GM18870 (cell line): ENCODE results near the gene NR3C2.
"Not testable (repeated sequence)": the region's sequence is repeated elsewhere in the genome, so short reads cannot be mapped to it uniquely, and the experiment has no call there.

ENCODE experiments used
- ATAC-seq: cut with Tn5 transposase; IDR thresholded peaks from one replicate; pipeline ENCODE4 v1.9.1; 2021; ENCODE audit warnings: moderate library complexity; ENCODE audit not compliant: unreplicated experiment

Gene NR3C2

DNA sequence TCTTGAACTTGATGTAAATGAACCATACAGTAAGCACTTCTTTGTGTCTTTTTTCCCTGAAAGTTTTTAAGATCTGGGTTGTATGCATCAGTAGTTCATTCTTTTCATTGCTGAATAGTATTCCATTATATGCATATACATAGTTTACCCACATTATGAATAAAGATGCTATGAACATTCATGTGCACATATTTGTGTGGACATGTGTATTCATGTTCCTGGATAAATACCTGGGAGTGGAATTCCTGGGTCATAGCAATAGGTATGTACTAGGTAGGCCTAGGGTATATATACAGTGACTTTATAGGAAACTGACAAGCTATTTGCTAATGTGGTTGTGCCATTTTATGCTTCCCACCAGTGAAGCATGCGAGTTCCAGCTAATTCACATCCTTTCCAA lies 215.9 kb downstream of the NR3C2 start:
- ATAC-seq = no peak

DNA sequence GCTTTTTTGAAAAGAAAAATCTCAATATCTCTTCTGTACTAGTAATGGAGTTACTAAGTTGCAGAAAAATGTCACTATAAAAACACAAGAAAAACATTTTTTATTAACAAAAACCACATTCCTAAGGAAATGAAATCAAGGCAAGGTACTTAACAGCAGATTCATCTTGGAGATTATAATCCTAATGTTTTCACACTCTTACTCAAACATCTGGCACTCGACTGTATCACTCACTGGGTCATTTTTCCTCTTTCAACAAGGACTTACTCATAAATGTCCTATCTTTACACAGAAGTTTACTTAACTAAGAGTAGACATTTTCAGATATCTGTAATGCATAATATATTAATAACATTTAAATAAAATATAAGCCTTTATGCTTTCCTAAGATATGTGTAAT lies 216.6 kb downstream of the NR3C2 start:
- no peak for ATAC-seq

DNA sequence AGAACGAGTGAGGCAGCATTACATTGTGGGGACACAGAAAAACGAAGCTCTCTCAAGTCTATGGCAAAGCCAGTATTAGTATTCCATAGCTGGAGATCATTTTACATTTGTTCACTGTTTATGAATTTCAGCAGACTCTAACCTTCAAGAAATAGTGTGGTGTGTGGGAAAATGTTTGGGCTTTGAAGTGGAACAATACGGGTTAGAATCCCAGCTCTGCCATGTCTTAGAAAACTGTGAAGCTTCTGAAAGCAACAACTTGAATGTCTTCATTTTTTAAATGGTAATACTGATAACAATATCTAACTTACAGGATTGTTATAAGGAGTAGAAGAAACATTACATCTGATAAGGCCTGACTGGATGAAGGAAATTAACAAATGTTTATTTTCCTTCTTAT lies 217.7 kb downstream of the NR3C2 start:
- no peak for ATAC-seq

DNA sequence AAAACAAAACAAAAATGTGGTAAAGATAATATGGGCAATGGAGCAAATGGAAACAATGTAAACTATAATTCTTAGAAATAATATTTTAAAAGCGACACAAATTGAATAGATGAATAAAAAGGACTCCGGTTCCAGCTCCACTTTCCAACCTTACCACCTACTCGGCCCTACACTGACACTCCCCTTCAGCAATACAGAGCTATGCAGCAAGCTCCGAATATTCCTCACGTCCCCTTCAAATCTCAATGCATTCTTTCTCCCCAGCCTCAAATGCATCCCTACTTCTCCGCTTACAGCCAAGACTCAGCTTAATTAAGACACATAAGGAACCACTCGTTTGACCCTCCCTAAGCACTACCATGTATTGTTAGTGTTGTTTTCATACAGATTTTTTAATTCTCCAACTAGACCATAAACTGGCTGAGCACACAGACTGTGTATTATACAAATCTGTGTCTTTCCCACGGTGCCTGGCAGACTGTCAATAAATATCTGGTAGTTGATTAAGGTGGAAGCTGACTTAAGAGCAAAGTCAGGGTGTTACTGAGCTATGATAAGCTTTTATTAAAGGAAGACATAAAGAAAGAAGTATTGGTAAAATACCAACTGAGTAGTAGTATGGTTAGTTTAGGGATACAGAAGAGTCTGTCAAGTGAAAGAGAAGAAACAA lies 219.1 kb downstream of the NR3C2 start:
- ATAC-seq = no peak

DNA sequence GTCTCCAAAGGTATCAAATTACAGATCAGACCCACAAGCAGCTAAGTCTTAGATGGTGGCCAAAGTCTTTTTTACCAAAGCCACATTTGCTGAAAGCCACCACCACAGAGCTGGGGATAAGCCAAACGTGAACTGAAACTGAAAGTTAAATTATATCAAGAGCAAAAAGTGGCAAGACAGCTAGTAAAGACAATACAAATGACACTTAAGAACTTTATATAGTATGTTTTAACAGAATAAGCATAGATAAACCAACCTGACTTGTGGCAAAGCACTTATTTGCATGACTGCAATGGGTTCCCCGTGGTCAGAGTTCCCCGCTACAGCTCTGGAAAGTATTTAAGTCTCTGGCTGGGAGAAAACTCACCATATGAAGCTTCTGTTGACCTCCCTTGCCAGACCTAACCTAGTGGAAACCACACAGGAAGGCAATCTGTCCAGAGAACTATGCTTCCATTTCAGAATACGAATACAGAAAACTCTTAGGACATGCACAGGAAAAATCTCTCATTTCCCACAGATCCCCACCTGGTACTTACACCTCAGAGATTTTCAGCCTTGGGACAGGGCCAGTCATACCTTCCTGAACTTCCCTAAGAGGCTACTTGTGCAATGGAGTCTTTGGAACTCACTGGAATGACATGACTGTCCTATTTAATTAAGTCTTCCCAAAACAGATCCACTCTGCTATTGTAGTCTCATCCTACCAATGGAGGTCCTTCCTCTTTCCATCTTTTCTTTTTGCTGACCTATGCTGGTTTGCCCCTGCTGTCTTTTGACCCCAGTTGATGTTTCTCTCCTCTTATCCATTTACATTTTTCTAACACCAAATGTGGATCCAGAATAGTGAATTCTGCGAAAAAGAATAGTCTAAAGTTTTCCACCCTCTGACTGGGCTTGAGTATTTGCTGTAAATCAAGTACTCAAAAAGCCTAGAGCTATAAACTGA lies 225.1 kb downstream of the NR3C2 start:
- peak; percentile 98 for ATAC-seq

DNA sequence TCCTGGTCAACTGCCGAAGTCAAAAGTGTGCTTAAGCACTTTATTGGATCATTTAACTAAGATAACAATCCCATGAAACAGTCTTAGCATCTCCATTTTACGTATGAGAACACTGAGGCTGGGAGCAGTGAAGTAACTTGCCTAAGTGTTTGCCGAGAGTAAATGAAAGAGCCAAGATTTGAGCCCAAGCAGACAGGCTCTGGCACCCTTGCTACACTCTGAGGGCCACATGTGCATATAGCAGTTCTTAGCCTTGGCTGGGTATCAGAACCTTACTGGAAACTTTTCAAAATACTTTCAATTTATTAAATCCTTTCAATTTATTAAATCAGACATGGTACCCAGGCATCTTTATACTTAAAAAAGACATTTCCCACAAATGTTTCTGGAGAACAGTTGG lies 225.9 kb downstream of the NR3C2 start:
- ATAC-seq = no peak

DNA sequence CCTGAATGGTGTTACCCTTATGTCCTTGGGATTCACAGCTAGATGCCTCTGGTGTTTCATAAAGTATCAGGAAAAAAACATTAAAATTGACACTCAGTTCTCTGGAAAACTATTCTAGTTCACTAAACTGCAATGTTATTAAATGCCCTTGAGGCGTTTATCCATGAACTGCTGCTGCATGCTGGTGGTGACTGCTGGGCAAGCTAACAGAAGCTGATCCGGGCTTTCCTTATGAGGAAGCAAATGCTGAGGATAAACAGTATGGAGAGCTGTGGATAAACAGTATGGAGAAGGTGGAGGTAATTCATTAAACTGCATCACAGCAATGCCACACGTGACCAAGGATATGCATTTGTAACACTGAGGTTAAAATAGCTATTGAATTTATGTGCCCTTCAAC lies 227.0 kb downstream of the NR3C2 start:
- no peak for ATAC-seq

DNA sequence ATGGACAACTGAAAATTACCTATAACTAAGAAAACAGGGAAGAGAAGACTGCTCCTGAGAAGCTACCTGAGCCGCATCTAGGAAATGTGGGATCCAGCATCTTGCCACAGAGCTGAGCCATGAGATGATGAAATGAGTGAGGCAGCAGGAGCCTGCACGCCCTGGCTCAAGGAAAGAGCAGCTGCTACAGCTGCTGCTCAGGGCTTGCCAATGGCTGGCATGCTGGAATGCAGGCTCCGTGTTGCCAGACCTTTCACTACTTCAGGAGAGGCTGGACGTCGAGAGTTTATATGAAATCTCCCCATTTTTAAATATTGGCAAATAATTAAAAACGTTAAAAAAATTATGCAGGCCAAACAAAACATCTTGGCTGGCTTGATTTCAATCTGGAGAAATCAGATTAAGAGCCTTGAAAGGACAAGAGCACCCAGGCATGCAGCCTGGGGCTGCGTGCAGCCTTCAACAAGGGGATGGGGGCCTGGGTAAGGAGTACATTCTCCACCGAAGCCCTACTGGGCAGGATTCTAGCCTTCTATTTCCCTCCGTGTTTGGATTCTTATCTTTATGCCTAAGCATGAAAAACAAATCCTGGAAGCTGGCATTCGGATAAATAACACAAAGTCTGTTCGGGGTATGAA lies 227.6 kb downstream of the NR3C2 start:
- no peak for ATAC-seq

DNA sequence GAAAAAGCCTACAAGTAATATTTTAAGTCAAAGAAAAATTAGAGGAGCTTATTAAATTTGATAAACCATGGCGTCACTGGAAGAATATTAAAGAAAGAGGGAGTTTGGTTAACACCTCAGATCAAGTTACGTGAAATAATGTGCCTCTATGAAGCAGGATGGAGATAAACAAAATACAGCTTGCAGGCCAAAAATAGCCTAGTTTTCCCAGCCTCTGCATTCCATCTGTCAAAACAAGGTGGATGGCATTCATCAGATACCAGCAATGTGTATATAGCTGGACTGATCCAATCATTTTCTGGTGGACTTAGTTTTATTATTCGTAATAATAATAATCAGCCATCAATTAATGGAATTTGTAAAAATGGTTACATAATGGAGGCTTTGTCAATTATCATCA lies 230.7 kb downstream of the NR3C2 start:
- no peak for ATAC-seq

DNA sequence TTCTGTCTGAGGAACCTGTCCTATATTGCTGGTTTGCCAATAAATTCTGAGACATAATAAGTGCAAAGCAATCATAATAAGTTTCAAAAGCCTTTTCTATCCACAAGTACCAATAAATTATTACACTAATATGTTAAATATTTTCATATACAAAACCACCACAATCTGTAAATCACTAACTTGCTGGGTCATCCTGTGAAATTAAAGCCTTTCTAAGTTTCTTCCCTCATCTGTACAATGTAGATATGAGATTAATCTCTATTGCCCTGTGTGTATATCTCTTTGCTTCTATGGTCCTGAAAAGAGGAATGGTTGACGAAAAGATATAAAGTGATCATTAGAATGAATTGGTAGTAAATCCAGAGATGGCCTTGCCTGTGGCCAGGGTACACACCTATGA lies 231.6 kb downstream of the NR3C2 start:
- no peak for ATAC-seq

DNA sequence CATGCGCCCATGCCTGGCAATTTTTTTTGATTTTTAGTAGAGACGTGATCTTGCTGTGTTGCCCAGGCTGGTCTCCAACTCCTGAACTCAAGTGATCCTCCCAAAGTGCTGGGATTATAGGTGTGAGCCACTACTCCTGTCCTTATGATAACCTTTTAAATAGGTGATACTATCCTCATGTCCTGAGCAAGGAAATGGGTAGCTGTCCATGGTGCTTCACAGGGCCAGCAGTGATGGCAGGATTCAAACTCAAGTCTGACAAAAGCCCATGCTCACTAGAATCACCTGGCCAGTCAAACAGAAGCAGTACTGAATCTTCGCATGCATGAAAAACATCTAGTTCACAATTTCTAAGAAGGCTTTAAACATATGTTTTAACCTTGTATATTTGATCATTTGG lies 235.1 kb downstream of the NR3C2 start:
- no peak for ATAC-seq

DNA sequence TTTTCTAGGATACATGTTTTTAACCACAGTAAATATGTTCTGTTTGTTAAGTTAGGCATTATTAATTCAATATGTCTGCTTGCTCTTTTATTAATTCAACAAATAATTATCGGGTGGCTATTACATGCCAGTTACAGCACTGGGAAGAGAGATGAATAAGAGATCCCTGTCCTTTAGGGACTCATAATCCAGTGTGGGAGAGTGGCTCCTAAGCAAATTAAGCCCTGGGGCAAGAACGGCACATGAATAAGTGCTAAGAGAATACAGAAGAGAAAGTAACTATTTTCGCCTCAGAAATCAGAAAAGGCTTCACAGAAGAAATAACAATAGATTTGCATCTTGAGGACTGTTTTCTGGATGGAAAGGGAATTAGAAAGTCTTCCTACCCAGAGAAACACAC lies 236.7 kb downstream of the NR3C2 start:
- ATAC-seq = no peak

DNA sequence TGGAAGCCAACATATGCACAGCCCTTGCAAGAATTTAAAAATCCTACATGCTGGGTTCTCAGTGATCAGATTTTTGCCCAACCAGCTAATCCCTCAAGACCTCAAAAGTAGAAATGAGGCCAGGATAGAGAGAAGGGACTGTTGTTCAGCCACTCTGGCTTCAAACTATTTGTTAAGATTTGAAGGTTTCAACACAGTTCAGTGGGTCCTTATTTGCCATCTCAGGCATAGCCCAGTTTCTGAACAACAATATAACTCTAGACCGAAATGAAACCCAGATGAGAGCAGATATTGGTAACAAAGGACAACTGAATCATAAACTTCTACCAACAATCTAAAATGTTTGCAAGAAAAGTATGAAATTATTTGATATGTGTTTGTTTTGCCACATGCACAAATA lies 237.3 kb downstream of the NR3C2 start:
- no peak for ATAC-seq

DNA sequence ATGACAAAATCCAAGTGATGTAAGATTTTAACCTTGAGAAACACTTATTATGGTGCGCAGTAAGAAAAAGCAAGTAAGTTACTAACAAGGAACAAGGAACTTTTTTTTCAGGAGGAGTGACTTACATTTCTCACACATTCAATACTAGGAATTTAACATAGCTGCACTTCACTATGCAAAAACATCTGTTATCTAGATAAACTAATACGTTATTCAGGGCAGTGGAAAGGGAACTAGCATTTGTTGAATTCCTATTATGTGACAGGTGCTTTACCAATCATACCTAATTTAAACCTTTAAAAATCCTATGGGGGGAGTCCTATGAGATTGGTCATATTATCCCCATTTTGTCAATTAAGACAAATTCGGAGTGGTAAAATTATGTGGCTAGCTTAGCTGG lies 238.0 kb downstream of the NR3C2 start:
- no peak for ATAC-seq

DNA sequence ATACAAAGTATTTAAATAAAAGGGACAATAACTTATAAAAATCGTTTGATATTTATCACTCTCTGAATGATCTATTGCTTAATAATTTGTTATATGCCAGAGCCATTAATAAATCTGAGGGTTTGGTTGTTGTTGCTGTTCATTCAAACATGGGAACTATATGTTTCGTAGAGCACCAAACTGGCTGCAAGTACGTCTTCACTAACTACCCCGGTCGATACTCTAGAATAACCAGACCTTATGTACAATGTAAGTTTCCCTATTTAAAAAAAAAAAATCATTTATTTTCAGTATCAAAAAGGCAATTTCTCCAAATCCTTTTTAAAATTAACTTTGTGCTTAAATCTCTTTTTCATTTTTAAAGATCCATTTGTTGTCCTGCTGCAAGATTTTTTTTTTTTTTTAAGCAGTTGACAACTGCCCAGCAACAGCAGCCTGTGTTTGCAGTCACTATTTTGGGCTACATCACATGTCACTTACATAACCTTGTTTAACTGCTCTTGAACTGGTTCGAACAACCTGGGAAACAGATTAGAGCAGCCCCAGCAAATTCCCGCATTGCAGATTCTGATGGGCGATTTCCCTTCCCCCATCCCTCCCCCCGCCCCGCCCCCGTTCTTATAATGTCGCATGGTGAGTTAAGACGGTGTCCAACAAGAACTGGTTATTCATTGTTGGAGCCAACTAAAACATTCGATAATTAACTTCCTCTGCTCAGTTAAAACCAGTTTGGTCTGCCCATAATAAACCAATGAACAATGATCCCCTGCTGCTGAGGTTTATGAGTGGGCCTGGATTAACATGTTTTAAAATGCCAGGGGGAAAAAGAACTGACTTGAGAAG lies 238.9 kb downstream of the NR3C2 start:
- no peak for ATAC-seq

DNA sequence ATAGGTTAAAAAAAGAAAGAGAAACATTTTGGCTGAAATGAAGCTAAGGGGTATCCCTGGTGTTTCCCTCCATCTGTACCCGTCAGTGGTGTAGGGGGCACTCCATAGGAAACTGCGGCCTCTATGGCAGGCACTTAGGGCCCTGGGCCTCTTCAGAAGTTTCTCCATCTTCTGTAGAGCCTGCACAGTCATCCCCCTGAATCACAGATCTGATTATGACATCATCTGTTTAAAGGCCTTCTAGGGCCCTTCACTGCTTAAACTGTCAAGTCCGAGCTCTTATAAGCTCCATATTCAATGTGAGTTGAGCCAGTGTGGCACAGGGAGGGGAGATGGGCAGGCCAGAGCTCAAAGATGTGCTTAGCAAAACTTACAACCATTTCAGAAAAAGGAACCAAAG lies 241.3 kb downstream of the NR3C2 start:
- no peak for ATAC-seq

DNA sequence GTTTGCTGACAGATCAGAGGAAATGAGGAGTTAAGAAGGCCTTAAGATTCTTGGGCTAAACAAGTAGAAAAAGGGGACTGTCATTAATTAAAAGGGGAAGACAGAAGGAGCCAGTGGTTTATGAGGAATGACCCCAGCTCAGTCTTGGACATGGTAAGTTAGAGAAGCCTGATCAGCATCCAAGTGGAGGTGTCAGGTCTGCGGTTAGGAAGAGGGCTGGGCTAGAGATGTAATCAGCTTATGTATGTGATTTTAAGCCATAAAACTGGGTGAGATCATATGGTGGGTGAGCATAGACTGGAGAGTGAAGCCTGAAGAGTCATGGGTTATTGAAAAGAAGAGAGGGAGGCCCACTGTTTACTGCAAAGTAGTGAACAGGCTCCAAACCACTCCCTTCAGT lies 246.1 kb downstream of the NR3C2 start:
- no peak for ATAC-seq

DNA sequence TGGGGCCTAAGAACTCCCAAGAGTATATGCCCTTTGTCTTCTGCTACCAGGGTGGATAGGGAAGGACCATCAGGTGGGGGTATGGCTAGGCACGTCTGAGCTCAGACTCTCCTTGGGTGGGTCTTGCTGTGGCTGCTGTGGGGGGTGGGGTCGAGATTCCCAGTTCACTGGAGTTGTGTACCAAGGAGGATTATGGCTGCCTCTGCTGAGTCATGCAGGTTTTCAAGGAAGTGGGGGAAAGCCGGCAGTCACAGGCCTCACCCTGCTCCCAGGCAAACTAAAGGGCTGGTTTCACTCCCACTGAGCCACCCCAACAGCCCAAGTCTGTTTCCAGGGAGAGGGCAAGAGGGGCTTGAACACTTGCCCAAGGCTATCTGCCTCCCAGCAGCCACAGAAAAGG lies 249.7 kb downstream of the NR3C2 start:
- ATAC-seq = no peak

DNA sequence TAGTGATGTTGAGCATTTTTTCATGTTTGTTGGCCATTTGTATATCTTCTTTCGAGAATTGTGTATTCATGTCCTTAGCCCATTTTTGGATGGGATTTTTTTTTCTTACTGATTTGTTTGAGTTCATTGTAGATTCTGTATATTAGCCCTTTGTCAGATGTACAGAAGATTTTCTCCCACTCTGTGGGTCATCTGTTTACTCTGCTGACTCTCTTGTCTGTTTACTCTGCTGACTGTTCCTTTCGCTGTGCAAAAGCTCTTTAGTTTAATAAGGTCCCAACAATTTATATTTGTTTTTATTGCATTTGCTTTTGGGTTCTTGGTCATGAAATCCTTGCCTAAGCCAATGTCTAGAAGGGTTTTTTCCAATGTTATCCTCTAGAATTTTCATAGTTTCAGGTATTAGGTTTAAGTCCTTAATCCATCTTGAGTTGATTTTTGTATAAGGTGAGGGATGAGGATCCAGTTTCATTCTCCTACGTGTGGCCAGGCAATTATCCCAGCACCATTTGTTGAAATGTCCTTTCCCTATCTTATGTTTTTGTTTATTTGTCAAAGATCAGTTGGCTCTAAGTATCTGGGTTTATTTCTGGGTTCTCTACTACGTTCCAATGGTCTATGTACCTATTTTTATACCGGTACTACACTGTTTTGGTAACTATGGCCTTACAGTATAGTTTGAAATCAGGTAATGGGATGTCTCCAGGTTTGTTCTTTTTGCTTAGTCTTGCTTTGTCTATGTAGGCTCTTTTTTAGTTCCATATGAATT lies 254.6 kb downstream of the NR3C2 start:
- ATAC-seq = not testable (repeated sequence)

DNA sequence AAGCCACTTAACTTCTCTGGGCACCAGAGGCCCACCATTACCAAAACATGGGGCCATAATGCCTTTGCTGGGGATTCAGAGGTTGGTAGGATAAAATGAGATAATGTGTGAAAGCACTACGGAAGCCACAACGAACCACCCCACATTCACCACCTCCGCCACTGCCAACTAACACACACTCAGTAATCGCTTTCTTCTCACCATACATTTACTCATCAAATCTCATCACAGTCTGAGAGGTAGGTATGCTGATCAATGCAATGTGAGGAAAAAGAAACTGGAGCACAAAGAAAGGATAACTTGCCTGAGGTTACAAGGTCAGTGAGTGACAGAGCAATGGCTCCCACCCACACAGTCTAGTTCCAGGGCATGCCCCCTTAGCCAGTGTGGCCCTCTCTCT lies 257.3 kb downstream of the NR3C2 start:
- no peak for ATAC-seq
